Neural cell (in vitro differentiated cells): ENCODE data around the gene C20orf202.

Source experiments
- CTCF ChIP-seq: fragments of 450-650 bp; IDR thresholded peaks from 2 replicates; pipeline ENCODE4 v1.5.1; 2014; ENCODE audit warnings: antibody characterized with exemption, mild to moderate bottlenecking, moderate library complexity; ENCODE audit not compliant: poor library complexity, severe bottlenecking
- MXI1 ChIP-seq: fragments of 450-650 bp; conservative IDR thresholded peaks from 2 replicates; pipeline ENCODE4 v1.6.1; 2014; ENCODE audit warnings: antibody characterized with exemption, mild to moderate bottlenecking; ENCODE audit not compliant: poor library complexity, severe bottlenecking
- REST ChIP-seq: IDR thresholded peaks from 2 replicates; pipeline ENCODE4 v1.6.1; 2012; ENCODE audit warnings: borderline replicate concordance

- no peak for TF ChIP-seq REST
- no peak for TF ChIP-seq CTCF
- TF ChIP-seq MXI1 = no peak
Measured at GRCh38 chr20:1229541-1229940, 26.3 kb downstream of the C20orf202 start.
